GM12864 (cell line): ENCODE measurements around the gene NAIF1.

ENCODE experiments used
- DNase-seq: peaks from one replicate; pipeline ENCODE4 v3.0.0-alpha.2; 2011; ENCODE audit warnings: low read depth
- H3K4me3 ChIP-seq: 2 replicates; pipeline ENCODE4 v1.5.1; 2011; ENCODE audit warnings: mild to moderate bottlenecking, low read depth, low read length, control low read depth
- TF ChIP-seq, protein P1 (sequence below): IDR thresholded peaks from 2 replicates; pipeline ENCODE4 v1.5.1; 2011; ENCODE audit warnings: low read depth, mild to moderate bottlenecking, moderate library complexity, low read length, control low read depth, inconsistent platforms; ENCODE audit errors: missing control alignments

The NAIF1 gene

GRCh38 chr9:128061275-128061960 lies 5.7 kb downstream of the NAIF1 start:
- no peak overlapping the region for H3K4me3 ChIP-seq
- DNase-seq: no peak
- TF ChIP-seq, protein P1, sequence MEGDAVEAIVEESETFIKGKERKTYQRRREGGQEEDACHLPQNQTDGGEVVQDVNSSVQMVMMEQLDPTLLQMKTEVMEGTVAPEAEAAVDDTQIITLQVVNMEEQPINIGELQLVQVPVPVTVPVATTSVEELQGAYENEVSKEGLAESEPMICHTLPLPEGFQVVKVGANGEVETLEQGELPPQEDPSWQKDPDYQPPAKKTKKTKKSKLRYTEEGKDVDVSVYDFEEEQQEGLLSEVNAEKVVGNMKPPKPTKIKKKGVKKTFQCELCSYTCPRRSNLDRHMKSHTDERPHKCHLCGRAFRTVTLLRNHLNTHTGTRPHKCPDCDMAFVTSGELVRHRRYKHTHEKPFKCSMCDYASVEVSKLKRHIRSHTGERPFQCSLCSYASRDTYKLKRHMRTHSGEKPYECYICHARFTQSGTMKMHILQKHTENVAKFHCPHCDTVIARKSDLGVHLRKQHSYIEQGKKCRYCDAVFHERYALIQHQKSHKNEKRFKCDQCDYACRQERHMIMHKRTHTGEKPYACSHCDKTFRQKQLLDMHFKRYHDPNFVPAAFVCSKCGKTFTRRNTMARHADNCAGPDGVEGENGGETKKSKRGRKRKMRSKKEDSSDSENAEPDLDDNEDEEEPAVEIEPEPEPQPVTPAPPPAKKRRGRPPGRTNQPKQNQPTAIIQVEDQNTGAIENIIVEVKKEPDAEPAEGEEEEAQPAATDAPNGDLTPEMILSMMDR: no peak

DNA sequence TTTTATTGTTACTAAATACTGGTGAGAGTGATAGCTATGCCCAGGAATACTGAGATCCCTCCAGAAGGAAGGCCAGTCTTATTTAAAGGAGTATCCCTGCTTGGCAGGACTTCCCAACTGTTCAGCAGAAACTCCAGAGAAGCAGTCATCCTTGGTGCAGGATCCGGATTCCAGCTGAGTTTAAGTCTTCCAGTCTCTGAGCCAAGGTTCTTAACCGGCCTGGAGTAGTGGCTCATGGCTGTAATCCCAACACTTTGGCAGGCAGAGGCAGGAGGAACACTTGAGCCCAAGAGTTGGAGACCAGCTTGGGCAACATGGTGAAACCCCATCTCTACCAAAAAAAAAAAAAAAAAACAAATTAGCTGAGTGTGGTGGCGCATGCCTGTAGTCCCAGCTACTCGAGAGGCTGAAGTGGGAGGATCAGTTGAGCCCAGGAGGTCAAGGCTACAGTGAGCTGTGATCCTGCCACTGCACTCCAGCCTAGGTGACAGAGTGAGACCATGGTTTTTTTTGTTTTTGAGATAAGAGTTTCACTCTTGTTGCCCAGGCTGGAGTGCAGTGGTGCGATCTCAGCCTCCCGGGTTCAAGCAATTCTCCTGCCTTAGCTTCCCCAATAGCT lies 7.6 kb downstream of the NAIF1 start:
- H3K4me3 ChIP-seq: no peak overlapping the region
- TF ChIP-seq, protein P1: no peak
- no peak for DNase-seq

GRCh38 chr9:128057724-128058409 lies 9.3 kb downstream of the NAIF1 start:
- TF ChIP-seq, protein P1: no peak
- DNase-seq: no peak

DNA sequence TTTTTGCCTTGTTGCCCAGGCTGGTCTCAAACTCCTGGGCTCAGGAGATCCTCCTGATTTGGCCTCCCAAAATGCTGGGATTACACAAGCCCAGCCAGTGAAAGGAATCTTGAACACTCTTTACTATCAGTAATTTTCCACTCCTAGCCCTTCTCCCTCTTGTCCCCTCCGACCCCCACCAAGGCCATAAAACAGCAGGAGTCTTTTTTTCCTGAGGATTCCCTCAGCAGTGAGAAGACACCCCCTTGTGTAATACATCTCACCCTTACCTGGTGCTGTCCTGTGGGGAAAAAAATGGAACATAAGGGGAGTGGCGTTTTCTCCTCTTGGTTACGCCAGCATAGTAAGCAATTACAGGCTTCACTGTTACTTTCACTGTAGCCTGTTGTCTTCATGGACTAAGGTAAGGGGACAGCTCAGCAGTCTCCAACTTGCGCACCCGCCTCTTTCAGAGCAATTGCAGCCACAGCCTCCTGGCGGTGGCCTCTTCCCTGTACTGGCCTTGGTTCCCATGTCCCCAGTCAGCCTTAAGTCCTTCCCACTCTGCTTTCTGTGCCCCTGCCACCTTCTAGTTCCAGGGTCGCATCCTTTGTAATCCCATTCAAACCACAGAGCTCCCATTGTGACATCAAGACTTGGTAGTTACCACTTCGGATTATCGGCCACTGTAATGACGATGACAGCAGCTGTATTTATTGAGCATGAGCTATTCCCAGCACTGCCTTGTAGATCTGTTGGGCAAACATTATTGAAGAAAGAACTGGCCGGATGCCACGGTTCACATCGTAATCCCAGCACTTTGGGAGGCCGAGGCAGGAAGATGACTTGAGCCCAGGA lies 10.0 kb downstream of the NAIF1 start:
- H3K4me3 ChIP-seq: no peak overlapping the region
- no peak for DNase-seq
- TF ChIP-seq, protein P1: no peak

More at GRCh38 chr9:128057724-128058409, 9.3 kb downstream of the NAIF1 start:
- H3K4me3 ChIP-seq: no peak overlapping the region

GRCh38 chr9:128056086-128056485 lies 11.0 kb downstream of the NAIF1 start:
- no peak for DNase-seq
- TF ChIP-seq, protein P1: no peak
- H3K4me3 ChIP-seq: no peak overlapping the region

DNA sequence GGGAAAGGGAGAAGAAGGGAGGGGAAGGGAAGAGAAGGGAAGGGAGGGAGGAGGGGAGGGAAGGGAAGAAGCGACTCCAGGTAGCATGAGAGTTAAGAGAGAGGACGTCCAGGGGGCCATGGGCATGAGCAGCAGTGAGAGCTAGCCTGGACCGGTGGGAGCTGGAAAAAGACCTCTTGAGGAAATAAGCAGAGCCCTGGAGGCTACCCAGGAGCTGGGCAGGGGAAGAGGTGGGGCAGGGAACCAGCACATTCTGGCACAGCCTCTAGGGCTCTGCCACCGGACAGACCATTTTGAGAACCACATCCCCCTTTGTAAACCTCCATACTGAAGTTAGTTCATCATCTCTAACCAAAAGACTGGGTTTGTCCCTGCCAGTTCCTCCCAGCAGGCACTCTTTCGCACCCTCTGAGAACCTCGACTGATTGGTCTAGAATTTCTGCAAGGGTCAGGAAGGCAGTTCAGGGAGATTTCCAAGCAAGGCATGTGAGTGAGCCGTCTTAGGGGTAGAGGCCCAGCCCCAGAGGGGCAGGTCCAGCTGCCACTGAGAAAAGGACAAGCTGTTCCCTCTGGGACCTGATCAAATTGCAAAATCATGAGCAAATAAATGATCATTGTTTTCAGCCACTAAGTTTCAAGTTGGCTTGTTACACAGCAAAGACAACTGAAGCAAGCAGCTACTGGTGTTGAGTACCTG lies 11.6 kb downstream of the NAIF1 start:
- H3K4me3 ChIP-seq: no peak overlapping the region
- TF ChIP-seq, protein P1: no peak
- DNase-seq: no peak
